Endothelial cell of umbilical vein (primary cell): Measurements from ENCODE around the gene ACTR3C. TPM values are rescaled to one million over a fixed set of nuclear protein-coding genes. Genes with fewer than 3 reads are reported as not detected.
"Not testable (repeated sequence)": the region's sequence is repeated elsewhere in the genome, so short reads cannot be mapped to it uniquely, and the experiment has no call there.

Experiments used
- BruUV-seq: library from RNA; stranded (reverse); fragments of 400-500 nt; replicated peaks from 2 replicates; lab custom pipeline; 2021; lab: Mats Ljungman, UMichigan
- CTCF ChIA-PET: fragments of 300-600, 350-600 bp; sonication (Branson Sonifier 250); formaldehyde crosslinking; loops from one replicate; lab custom pipeline; 2021; ENCODE audit warnings: antibody characterized with exemption, inconsistent platforms; lab: Charles Lee
- POLR2A ChIA-PET: fragments of 300-600, 350-600 bp; sonication (Branson Sonifier 250); formaldehyde crosslinking; loops from one replicate; lab custom pipeline; 2021; ENCODE audit warnings: antibody characterized with exemption, inconsistent platforms; lab: Charles Lee
- DNase-seq: peaks from one replicate; pipeline ENCODE4 v3.0.0-alpha.2; 2011; ENCODE audit warnings: low read depth, low spot score
- FAIRE-seq: peaks from 2 replicates; lab custom pipeline; 2011; peaks lifted over from hg19 to GRCh38; lab: Jason Lieb, UNC
- H2AFZ ChIP-seq: 2 replicates; pipeline ENCODE4 v1.6.0; 2012; ENCODE audit warnings: low read depth, low read length, control low read depth, inconsistent platforms
- H3K27ac ChIP-seq: 2 replicates; pipeline ENCODE4 v1.5.1; 2011; ENCODE audit warnings: low read depth, mild to moderate bottlenecking, control low read depth, low read length, moderate library complexity; ENCODE audit not compliant: insufficient read depth
- H3K27me3 ChIP-seq, 2 experiments: 2 replicates each; pipeline versions ENCODE4 v1.6.0 to v1.6.1; 2011; ENCODE audit warnings: low read length in 2 of 2, mixed read lengths in 1 of 2; ENCODE audit not compliant: control insufficient read depth in 2 of 2, insufficient read depth in 2 of 2
- H3K36me3 ChIP-seq, 2 experiments: 2 replicates in 1 of 2; 3 replicates in 1 of 2; pipeline ENCODE4 v1.5.1; 2011; ENCODE audit warnings: low read length in 2 of 2, mild to moderate bottlenecking in 1 of 2, moderate library complexity in 1 of 2; ENCODE audit not compliant: control insufficient read depth in 2 of 2, insufficient read depth in 2 of 2; ENCODE audit errors: extremely low read depth in 1 of 2
- H3K4me1 ChIP-seq: 3 replicates; pipeline ENCODE4 v1.5.1; 2011; ENCODE audit warnings: mild to moderate bottlenecking, low read length; ENCODE audit not compliant: control insufficient read depth, insufficient read depth; ENCODE audit errors: extremely low read depth
- H3K4me2 ChIP-seq: 2 replicates; pipeline ENCODE4 v1.6.1; 2011; ENCODE audit warnings: low read length, control low read depth, mixed read lengths; ENCODE audit not compliant: insufficient read depth
- H3K4me3 ChIP-seq, 3 experiments: fragments of 200-600 bp in 1 of 3; sonication (generic), shearing (Covaris generic) in 1 of 3; replicated peaks in 1 of 3; 2 replicates each; pipeline ENCODE4 v1.5.1; 2011 to 2016; ENCODE audit warnings: control low read depth in 3 of 3, low read length in 3 of 3, mild to moderate bottlenecking in 2 of 3, inconsistent platforms in 1 of 3, low read depth in 1 of 3, moderate library complexity in 1 of 3; ENCODE audit not compliant: insufficient read depth in 1 of 3
- H3K79me2 ChIP-seq: 2 replicates; pipeline ENCODE4 v1.6.0; 2012; ENCODE audit warnings: low read length, inconsistent platforms; ENCODE audit not compliant: control insufficient read depth, insufficient read depth
- H3K9ac ChIP-seq: replicated peaks from 2 replicates; pipeline ENCODE3; 2011; ENCODE audit warnings: low read length, control low read depth; ENCODE audit not compliant: insufficient read depth; ENCODE audit errors: extremely low read depth
- H3K9me1 ChIP-seq: replicated peaks from 3 replicates; pipeline ENCODE4 v1.6.0; 2011; ENCODE audit warnings: mild to moderate bottlenecking, low read length; ENCODE audit not compliant: control insufficient read depth, insufficient read depth; ENCODE audit errors: extremely low read depth
- H3K9me3 ChIP-seq: replicated peaks from 2 replicates; pipeline ENCODE4 v1.5.1; 2012; ENCODE audit warnings: low read length, inconsistent platforms; ENCODE audit not compliant: control insufficient read depth, insufficient read depth
- H4K20me1 ChIP-seq: replicated peaks from 2 replicates; pipeline ENCODE3; 2011; ENCODE audit warnings: mild to moderate bottlenecking, low read length; ENCODE audit not compliant: control insufficient read depth, insufficient read depth; ENCODE audit errors: extremely low read depth
- dilution Hi-C: fragments of 300-500 bp; cut with MboI; formaldehyde crosslinking; loops from one replicate; pipeline ENCODE4 v1.15.0; 2019; ENCODE audit warnings: low sequenced_read_pairs; ENCODE audit not compliant: extremely low pct_ligation_motif_present
- intact Hi-C: fragments of 100-400 bp; cut with micrococcal nuclease; formaldehyde crosslinking; loops from one replicate; pipeline ENCODE4 v1.10.0; 2022
- polyA plus RNA-seq, 4 experiments: library from polyadenylated mRNA; depleted of rRNA in 3 of 4; stranded (reverse) in 3 of 4; unstranded in 1 of 4; fragments of >200 nt; gene quantifications; 2 replicates each; pipeline versions ENCODE4 v1.2.1 to v1.2.3, GENCODE V29; 2011 to 2012; ENCODE audit warnings: missing spikeins in 1 of 4
- total RNA-seq: library from RNA; stranded (reverse); gene quantifications from 2 replicates; pipeline ENCODE4 v1.2.3, GENCODE V29; 2021

ACTR3C gene
- total and polyA plus RNA-seq, 2 donors (not counting 3 experiments of a cell fraction or from before 2014, with no cell fraction given), result 0.33 TPM; not detected in 1

- dilution Hi-C loops, H3K27me3 ChIP-seq, H3K4me1 ChIP-seq, DNase-seq, H2AFZ ChIP-seq, BruUV-seq, H3K9ac ChIP-seq, H3K9me1 ChIP-seq, H4K20me1 ChIP-seq, H3K4me3 ChIP-seq, H3K36me3 ChIP-seq, H3K4me2 ChIP-seq, CTCF ChIA-PET, FAIRE-seq, H3K27ac ChIP-seq, H3K79me2 ChIP-seq, POLR2A ChIA-PET, H3K9me3 ChIP-seq: not testable (repeated sequence)
- intact Hi-C loops, result loop anchor here (5.0 to 10.0 kb wide), 3 partner anchors 68 to 698 kb away; no protein-coding TSS in a partner anchor
Observed at GRCh38 chr7:150288816-150289215, 34.5 kb downstream of the ACTR3C start.

- H4K20me1 ChIP-seq, dilution Hi-C loops, POLR2A ChIA-PET, H3K4me2 ChIP-seq, H2AFZ ChIP-seq, H3K36me3 ChIP-seq, H3K4me1 ChIP-seq, H3K79me2 ChIP-seq, H3K9me1 ChIP-seq, H3K9me3 ChIP-seq, H3K4me3 ChIP-seq, BruUV-seq, CTCF ChIA-PET, DNase-seq, H3K27me3 ChIP-seq, H3K9ac ChIP-seq, H3K27ac ChIP-seq, FAIRE-seq: not testable (repeated sequence)
- intact Hi-C loops, result loop anchor here (2.0 to 10.0 kb wide), 5 partner anchors 69 to 699 kb away; no protein-coding TSS in a partner anchor
Observed at GRCh38 chr7:150287815-150288214, 35.5 kb downstream of the ACTR3C start.
